ENCODE measurements around the gene KRTAP2-3.
"Not testable (repeated sequence)": the region's sequence is repeated elsewhere in the genome, so short reads cannot be mapped to it uniquely, and the experiment has no call there.

KRTAP2-3 gene, protein sequence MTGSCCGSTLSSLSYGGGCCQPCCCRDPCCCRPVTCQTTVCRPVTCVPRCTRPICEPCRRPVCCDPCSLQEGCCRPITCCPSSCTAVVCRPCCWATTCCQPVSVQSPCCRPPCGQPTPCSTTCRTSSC

DNA sequence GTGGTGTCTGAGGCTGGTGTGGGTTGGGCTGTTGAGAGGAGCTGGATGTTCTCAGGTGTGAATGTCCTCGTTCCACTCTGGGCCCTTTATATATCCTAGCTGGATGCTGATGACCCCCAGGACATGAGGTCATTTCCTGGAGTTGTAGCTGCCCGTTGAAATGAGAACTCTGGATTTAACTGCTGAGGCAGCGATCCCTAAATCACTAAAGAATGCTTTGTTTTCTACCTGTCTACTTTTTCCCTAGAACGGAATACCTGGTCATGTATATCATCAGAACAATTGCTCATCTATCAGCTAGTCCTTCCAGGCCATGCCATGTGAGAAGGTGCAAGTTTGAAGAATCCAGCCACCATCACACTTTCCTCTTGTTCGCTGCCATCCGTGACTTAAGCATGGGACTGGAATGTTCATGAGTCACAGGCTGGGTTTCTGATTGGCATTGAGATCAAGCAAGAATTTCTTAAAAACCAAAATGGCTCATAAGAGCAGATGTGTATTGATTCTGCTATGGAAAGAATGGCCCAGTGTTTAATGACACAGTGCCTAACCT is at the start of gene KRTAP2-3:
Gene KRTAP2-3 (minus strand): TSS at position 63 of the 553 bp plus-strand sequence. CDS start 64 bp downstream, outside the sequence.
- peak; percentile 66 for DNase-seq (ENCODE audit: low read depth)
- no peak within 1 kb of the TSS for H3K4me3 ChIP-seq (replicated peaks; ENCODE audit: low read depth, low read length)
- TF ChIP-seq, protein P1, sequence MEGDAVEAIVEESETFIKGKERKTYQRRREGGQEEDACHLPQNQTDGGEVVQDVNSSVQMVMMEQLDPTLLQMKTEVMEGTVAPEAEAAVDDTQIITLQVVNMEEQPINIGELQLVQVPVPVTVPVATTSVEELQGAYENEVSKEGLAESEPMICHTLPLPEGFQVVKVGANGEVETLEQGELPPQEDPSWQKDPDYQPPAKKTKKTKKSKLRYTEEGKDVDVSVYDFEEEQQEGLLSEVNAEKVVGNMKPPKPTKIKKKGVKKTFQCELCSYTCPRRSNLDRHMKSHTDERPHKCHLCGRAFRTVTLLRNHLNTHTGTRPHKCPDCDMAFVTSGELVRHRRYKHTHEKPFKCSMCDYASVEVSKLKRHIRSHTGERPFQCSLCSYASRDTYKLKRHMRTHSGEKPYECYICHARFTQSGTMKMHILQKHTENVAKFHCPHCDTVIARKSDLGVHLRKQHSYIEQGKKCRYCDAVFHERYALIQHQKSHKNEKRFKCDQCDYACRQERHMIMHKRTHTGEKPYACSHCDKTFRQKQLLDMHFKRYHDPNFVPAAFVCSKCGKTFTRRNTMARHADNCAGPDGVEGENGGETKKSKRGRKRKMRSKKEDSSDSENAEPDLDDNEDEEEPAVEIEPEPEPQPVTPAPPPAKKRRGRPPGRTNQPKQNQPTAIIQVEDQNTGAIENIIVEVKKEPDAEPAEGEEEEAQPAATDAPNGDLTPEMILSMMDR (IDR thresholded peaks at IDR 0.05; ENCODE audit: low read length, missing control alignments) = no peak

DNA sequence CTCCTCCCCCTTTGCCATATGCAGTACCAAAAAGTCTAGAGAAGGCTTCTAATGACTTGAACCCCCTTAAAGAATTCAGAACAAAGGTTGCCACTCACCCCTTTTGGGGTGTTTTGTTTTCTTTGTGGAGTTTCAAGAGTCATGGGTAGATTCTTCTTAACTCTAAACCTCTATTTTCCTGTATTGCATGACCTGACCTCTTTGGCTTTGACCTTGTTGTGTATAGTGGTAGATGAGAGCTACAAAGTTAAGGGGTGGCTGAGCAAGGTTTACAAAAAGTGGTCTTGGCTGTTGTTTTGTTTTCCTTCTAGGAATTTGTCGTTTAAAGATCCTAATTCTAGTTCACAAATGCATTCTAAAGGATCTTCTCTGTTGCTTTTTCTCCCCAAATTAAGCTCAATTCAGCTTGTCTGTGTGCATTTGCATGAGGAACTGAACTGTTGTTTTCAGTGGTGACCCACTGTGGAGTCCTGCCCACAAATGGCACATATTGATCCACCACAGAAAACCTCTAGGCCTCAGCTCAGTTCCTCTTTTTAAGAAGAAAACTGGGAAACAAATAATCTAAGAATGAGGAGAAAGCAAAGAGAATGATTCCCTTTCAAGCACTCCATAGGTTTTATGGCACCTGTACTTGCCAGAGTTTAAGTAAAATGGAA is 48.9 kb upstream of the KRTAP2-3 start:
- DNase-seq (ENCODE audit: low read depth); H3K4me3 ChIP-seq (replicated peaks; ENCODE audit: low read depth, low read length): not testable (repeated sequence)

DNA sequence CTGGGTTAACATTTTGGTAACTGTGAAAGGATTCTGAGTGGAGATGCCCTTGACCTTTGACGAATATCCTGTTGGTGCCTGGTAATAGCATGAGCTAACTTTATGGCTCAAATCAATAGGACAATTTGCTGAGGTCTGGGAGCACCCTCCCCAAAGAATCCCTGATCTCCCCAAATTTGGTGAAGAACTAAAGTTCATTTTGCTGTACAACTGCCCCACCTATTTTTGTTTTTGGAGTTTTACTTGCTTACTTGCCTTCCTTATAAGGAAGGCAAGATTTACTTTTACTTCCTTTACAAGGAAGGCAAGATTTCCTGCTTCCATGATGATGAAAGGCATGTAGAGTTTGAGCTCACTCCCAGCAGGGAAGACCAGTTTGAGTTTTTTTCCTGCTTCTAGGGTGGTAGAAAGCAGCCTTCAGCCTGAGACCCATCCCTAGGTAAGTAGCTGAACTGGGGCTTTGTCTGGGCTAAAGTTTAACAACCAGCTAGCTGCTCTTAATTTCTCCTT is 48.1 kb upstream of the KRTAP2-3 start:
- TF ChIP-seq, protein P1 (IDR thresholded peaks at IDR 0.05; ENCODE audit: low read length, missing control alignments) = no peak
- DNase-seq (ENCODE audit: low read depth) = no peak
- no peak overlapping the region for H3K4me3 ChIP-seq (replicated peaks; ENCODE audit: low read depth, low read length)

DNA sequence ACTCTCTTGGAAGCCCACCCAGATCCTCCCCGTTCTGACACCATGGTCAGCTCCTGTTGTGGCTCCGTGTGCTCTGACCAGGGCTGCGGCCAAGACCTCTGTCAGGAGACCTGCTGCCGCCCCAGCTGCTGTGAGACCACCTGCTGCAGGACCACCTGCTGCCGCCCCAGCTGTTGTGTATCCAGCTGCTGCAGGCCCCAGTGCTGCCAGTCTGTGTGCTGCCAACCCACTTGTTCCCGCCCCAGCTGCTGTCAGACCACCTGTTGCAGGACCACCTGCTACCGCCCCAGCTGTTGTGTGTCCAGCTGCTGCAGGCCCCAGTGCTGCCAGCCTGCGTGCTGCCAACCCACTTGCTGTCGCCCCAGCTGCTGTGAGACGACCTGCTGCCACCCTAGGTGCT is 45.4 kb upstream of the KRTAP2-3 start, which contains the start of gene KRTAP4-9:
Gene KRTAP4-9 (plus strand): TSS at position 43 of the 400 bp plus-strand sequence. CDS start 0 bp downstream, at position 43.
- not testable (repeated sequence) for DNase-seq (ENCODE audit: low read depth); H3K4me3 ChIP-seq (replicated peaks; ENCODE audit: low read depth, low read length)

DNA sequence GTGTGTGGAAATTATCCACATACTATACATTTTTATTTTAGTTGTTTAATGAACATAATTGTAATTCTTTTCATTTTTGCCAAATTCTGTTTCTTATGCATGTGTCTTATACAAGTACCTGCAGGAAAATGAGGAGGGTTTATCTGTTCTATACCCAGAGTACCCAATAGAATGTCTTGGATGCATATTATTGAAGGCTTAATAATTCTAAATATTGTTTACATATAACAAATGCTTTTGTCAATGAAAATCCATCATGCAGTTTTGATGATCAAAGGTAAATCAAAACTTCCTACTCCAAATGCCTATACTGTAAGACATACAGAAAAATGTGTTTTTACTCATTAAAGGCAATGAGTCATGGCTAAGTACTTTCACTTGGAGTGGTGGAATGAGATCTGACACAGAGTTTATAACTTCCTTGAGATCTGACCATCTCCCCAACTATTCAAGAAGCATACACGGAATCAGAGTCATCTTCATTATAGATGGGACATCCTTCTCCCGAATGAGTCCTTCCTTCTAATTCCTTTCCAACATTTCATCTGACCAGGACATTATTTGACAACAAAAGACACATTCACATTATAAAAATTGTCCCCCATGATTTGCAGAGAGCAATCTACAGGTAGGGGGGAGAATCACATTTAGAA is 44.6 kb upstream of the KRTAP2-3 start:
- DNase-seq (ENCODE audit: low read depth); H3K4me3 ChIP-seq (replicated peaks; ENCODE audit: low read depth, low read length): not testable (repeated sequence)

DNA sequence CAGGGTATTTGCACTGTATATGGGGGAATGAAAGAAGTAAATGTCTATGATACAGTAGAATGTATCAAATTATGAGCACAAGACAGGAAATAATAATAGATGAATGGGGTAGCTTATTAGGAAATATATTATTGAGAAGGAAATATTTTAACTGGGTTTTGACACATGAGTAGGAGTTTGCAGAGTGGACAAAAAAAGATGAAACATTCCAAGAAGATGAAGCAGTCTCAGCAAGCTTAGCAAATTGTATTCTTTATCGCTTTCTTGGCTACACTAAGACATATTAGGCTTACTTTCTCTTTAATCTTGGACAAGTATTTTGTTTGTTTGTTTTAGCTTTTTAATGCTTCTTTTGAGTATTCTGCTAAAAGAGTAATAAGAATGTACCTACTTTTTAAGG is 44.0 kb upstream of the KRTAP2-3 start:
- TF ChIP-seq, protein P1 (IDR thresholded peaks at IDR 0.05; ENCODE audit: low read length, missing control alignments) = no peak
- no peak for DNase-seq (ENCODE audit: low read depth)
- H3K4me3 ChIP-seq (replicated peaks; ENCODE audit: low read depth, low read length) = no peak overlapping the region

DNA sequence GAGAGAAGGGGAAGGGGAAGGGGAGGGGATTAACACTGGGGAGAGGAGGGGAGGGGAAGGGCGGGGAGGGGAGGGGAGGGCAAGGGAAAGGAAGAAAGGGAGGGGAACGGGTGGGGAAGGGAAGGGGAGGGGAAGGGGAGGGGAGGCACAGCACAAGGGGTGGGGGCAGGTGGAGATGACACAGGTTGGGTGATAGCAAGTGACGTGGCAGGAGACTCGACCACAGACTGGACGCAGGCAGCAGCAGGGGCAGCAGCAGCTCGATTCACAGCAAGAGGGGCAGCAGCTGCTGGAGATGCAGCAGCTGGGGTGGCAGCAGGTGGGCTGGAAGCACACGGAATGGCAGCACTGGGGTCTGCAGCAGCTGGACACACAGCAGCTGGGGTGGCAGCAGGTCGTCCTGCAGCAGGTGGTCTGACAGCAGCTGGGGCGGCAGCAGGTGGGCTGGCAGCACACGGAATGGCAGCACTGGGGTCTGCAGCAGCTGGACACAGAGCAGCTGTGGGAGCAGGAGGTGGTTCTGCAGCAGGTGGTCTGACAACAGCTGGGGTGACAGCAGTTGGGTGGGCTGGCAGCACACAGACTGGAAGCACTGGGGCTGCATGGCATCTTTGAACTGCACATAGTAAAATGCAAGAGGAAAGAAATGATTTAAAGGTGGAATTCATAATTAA is 41.8 kb upstream of the KRTAP2-3 start, which contains the start of gene KRTAP4-16:
Gene KRTAP4-16 (minus strand): TSS at position 624 of the 674 bp plus-strand sequence. CDS start 0 bp downstream, at position 624.
- H3K4me3 ChIP-seq (replicated peaks; ENCODE audit: low read depth, low read length) = no peak within 1 kb of the TSS
- DNase-seq (ENCODE audit: low read depth) = no peak
- TF ChIP-seq, protein P1 (IDR thresholded peaks at IDR 0.05; ENCODE audit: low read length, missing control alignments) = no peak

DNA sequence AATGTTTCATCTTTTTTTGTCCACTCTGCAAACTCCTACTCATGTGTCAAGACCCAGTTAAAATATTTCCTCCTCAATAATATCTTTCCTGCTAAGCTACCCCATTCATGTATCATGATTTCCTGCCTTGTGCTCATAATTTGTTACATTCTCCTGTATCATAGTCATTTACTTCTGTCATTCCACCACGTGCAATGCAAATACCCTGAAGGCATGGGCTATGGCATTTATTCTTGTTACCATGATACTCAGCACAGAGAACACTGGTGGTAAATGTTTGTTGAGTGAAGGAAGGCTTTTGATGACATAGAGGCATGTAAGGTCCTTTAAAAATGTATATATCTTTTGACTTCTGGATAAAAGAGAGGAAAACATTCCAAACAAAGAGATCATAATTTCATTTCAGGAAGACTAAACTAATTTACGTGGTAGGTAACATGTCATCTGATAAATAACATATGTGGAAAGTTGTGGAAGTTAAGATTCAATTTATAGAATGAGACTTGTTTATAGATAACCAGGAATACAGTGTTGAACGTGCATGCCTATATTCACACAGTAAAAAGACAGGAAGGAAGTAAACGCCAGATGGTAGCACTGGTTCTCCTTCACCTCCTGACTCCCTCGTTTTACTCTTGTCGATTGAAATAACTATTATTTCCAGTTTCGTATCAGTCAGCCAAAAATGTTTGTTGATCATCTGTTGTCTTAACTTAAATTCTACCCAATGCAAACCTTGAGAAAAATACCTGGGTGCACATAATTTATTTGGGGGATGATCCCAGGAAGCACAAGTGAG is 40.0 kb upstream of the KRTAP2-3 start:
- not testable (repeated sequence) for H3K4me3 ChIP-seq (replicated peaks; ENCODE audit: low read depth, low read length)
- peak; percentile 8 for DNase-seq (ENCODE audit: low read depth)

Data from fibroblast of pulmonary artery (primary cell).